GM21737 (cell line): Measurements from ENCODE around the gene MAT1A.
A peak's percentile ranks its signal among the peaks of the same experiment; 100 is the strongest.
"Not testable (repeated sequence)": the region's sequence is repeated elsewhere in the genome, so short reads cannot be mapped to it uniquely, and the experiment has no call there.

Source experiments
- ATAC-seq: cut with Tn5 transposase; IDR thresholded peaks from one replicate; pipeline ENCODE4 v1.9.1; 2021; ENCODE audit warnings: mild to moderate bottlenecking, moderate library complexity; ENCODE audit not compliant: unreplicated experiment

Gene MAT1A

DNA sequence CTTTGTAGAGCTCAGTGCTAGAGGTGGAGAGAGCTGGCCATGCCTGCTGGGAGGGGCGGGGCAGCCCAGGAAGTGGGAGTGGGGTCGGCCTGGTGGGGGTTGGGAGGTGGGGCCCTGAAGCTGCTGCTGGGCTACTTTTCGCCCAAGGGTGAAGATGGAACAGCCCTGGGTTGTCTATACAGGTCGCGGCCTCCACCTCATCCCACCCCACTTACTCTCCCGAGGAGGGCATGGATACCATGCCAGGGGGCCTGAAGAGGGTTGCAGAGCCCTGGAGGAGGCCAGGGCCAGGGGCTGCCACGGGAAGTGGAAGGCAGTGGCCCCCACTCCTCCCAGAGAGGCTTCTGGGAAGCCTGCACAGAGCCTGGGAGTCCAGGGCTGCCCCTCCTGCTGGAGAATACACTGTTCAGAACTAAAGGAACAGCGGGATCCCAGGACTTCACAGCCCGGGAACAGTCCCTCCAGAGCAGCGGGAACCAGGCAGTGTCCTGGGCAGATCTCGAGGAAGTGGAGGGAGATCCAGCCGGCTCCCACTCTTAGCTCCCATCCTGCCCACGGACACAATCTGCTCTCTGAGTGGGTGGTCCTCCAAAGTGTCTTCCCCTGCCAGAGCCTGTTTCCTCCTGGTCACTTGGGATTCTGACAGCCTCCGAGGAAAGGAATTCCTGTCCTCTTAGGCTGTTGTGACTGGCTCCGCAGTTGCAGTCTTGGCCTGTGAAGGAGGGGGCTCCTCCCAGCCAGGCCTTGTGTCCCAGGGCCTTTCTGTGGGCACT is 23.5 kb downstream of the MAT1A start:
- no peak for ATAC-seq

DNA sequence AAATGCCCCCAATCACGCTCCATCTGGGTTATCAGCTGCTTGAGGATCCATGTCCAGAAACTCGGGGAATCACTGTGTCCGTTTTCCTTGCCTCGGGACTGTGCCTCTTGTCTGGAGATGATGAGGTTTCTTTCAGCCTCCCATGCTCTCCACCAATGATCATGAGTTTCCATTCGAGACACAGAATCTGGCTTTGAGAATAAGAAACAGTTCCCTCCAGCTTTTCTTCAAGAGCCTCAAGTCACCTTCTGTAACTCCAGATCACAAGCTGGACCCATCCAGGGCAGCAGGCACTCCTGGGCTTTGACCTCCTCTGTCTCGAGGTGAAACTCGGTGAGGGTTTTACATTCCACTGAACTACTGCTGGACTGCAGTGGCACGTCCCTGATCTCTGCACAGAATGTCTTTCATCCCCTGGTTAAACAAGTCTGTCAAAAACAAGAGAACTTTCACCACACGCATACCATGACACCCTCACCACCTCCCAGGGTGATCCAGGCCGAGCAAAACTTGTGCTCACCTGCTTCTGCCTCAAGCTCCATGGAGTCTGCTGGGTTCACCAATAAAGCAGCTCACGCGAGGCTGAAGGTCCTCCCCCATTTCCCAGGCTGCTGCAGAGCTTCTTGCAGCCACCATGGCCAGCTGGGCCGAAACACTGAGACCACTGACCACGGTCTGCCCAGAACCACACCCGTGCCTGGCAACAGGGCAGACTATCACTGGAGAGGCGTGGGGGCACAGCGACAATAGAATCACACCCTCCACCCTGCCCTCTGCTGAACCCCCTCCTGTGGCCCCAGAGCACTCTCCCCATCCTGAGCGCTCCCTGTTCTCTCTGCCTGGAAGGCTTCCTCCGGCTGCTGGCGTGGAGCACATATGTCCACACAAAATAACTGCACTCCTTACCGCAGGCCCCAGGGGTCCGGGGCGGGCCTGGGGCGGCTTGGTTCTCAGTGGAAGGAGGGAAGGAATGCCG is 25.1 kb downstream of the MAT1A start:
- ATAC-seq, result no peak

DNA sequence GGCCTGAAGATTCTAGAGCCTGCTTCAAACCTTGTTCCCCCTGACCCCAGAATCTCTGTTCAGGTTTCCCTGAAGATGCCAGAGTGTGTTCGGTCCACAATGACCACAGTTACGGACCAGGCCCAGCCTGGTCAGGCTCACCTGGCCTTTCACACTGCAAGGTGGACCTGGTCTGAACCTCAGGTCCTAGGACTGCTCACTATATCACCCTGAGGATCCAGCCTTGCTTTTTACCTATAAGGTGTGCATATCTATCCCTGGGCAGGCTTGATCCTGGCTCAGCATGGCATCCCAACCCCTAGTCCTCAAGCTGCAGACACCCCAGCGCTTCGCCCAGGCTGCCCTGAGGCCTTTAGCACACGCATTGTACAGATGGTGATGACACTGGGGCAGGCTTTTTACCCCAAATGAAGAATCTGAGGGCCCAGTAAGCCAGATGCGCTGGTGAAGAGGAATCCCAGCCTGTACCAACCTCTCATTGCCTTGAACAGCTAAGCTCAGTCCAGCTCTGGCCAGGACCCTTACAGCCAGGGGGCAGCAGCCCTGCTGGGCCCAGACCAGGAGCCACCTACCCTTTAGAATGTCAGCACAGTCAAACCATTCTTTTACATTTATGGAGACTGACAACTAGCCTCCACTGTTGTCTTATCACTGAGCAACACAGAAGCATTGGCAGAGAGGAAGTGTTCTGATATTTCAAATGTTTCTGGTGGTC is 28.0 kb downstream of the MAT1A start:
- ATAC-seq, result no peak

DNA sequence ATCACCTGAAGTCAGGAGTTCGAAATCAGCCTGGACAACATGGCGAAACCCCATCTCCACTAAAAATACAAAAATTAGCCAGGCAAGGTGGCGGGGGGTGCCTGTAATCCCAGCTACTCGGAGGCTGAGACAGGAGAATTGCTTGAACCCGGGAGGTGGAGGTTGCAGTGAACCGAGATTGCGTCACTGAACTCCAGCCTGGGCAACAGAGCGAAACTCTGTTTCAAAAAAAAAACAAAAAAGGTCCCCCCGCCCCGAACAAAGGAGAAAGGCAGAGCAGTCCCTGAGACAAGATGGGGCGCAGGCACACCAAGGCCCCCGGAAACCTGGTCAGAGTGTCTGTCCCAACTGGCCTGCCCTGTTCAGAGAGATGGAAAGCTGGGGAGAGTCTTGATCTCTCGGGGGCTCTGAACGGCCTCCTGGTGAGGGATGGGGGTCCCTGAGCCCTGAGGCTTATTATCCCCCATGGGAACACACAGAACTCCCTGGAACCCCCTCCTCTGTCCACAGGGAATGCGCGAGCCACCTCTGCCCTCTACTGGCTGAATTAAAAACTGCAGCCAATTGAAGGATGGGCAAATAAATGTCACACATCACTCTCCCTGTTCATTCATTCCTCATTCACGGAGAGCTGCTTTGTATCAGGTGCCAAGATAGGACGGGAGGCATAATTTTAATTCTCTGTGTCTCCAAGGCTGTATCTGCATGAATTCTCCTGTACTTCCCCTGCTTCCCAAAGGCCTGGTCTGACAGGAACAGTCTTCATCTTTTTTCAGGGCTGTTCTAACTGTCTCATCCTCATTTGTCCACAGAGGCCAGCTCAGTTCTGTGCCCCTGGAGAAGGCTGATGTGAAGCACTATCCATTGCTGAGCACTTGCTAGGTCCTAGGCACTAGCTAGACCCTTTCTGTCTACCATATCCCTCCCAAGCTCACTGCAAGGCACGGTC is 28.9 kb downstream of the MAT1A start:
- ATAC-seq, result no peak

DNA sequence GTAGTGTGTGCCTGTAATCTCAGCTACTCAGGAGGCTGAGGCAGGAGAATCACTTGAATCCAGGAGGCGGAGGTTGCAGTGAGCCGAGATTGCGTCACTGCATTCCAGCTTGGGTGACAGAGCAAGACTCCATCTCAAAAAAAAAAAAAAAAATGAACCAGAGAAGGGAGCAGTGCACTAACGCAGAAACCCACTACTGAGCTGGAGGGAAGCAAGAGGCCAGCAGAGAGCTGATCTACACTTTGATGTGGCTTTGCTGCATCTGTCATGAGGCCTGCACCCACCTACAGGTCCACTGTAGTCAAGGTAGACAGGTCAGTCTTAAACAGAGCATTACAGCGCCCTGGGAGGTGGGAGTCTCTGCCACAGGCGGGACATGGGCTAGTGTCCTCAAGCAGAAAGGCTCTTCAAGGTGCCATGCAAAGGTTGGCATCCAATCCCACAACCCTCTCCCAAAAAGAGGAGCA is 30.0 kb downstream of the MAT1A start:
- no peak for ATAC-seq

DNA sequence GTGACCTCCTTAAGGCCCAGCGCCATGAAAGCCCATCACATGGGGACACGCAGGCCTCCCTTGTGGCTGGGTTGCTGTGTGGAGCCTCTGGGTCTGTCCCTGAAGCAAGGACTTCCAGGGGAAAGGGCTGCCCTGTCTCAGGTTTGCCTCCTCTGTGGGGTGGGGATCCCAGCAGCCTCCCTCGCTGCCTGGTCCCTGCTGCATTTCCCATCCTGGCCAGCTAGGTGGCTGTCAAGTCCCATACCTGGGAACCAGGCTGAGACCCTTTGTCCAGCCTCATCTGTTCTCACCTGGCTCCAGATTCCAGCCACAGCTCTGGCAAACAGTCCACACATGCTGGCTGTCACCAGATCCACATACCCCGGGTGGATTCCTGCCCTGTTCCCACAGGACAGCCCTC is 32.7 kb downstream of the MAT1A start:
- ATAC-seq, result not testable (repeated sequence)

DNA sequence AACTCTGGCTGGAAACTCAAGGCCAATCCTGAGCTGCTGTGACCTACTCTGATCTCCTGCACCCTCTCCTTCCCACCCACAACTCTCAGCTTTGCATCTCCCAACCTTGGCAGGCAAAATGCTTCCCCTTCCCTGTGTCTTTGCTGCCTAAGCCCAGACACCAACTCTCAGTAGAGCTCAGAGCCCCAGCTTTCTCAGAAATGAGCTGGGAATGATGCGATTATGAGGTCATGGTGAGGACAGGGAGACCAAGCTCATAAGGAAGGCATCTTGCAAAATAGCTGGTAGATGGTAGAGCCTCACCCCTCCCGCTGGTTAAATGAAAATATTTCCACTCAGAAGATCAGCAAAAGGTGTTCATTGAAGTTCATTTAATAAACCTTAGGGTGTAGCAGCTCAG is 34.7 kb downstream of the MAT1A start:
- ATAC-seq, result not testable (repeated sequence)

DNA sequence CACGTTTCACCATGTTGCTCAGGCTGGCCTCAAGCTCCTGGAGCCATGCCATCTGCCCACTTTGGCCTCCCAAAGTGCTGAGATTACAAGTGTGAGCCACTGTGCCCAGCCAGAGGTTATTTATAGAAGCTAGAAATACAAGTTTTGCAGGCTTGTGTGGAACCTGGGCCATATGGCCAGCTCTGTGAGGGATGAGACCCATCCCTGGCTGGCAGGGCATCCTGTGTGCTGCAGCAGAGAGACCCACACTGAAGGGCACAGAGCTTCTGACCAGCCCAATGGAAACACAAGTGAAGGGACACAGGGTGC is 35.5 kb downstream of the MAT1A start:
- ATAC-seq, result peak; percentile 27

DNA sequence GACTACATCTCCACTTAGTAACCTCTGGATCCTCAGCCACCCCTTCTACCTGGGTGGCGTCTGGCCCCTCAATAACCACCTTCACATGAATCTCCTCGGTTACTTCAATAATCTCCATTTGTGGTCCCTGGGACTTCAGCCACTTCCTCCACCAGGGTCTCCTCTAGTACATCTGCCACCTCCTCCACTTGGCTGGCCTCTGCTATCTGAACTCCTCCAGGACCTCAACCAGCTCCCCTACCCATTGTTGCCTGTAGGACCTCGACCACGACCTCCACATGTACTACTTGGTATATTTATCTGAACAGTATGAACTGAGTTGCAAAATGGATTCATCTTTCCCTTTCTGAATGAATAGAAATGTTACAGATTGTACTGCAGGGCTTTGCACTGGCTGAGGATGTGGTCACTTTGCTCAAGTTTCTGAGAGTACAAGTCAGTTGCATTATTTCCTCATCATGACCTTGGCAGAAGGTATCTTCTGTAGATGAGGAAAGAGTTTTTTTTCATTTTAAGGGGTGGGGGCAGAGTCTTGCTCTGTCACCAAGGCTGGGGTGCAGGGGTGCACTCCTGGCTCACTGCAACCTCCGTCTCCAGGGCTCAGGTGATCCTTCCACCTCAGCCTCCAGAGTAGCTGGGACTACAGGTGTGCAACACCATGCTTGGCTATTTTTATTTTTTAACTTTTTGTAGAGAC is 36.0 kb downstream of the MAT1A start:
- ATAC-seq, result peak; percentile 85

DNA sequence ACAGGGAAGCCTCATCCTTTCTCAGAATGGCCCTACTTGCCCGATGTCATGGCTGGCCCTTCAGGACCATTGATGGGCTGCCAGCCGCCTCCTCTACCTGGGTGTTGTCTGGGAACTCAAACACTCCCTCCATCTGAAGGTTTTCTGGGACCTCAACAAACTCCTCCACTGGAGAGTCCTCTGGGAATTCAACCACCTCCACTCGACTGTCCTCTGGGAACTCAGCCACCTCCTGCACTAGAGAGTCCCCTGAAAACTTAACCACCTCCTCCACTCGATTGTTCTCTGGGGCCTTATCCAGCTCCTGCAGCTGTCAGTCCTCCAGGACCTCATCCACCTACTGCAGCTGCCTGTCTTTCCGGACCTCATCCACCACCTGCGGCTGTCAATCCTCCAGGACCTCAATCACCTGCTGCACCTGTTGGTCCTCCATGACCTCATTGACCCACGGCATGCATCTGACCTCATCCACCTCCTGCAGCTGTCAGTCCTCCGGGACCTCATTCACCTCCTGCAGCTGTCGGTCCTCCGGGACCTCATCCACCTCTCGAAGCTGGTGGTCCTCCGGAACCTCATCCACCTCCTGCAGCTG is 37.1 kb downstream of the MAT1A start:
- no peak for ATAC-seq

DNA sequence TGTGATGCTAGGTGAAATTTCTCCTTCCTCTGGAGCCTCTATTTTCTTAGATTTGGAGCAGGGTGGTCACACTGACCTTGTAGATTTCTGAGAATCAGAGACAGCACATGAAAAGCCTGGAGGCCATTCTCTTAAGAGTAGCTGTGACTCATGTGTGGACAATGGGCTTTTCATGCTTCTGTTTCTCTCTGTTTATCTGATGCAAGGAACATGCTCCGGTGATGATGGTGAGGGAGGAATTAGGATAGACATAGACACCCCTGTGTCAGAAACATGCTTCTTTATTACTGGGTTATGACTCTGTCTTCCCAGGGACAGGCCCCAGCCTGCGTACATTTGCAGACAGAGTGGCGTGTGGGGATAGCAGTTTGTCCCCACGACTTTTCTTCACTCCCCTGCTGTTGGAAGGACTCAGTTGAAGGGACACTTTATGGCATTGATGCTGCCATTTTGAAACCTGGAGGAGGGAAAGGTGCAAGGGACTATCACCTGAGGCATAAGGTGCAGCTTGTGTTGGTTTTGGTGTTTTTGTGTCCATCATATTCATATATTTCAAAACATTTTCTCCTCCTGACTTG is 37.7 kb downstream of the MAT1A start:
- ATAC-seq, result not testable (repeated sequence)

DNA sequence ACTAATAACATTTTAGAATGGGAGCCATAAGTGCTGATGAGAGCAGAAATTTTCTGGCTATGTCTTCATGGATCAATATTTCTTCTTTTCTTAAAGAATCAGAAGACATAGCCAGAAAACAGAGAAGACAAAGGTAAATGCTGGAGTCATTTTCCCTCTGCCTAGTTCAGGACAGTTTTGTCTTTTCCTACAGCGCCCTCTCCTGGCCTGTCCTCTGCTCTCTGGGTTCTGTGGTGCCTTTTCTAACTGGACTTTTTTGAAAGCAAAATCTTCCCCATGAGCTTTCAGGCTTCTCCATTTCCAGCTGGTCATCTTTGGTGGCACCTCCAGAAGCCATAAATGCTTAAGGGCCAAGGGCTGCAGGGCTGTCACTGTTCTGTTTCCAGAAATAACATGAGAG is 39.1 kb downstream of the MAT1A start:
- not testable (repeated sequence) for ATAC-seq

DNA sequence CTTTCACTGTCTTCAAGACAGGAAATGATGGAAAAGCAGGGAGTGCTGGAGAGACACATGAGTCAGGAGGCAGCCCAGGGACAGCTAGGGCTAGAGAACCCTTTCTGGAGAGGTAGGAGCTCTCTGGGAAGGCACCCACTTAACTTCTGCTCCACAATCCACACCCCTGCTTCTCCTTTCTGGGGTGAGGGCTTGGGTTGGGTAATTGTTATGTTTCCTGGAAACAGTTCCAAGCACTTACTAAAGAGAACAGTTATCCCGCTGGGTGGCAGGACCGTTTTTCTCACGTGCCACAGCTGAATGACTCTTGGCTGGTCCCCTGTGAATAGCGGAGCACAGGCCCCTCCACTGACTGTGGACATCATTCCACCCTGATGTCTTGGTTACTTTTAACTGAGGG is 39.6 kb downstream of the MAT1A start:
- ATAC-seq, result not testable (repeated sequence)

DNA sequence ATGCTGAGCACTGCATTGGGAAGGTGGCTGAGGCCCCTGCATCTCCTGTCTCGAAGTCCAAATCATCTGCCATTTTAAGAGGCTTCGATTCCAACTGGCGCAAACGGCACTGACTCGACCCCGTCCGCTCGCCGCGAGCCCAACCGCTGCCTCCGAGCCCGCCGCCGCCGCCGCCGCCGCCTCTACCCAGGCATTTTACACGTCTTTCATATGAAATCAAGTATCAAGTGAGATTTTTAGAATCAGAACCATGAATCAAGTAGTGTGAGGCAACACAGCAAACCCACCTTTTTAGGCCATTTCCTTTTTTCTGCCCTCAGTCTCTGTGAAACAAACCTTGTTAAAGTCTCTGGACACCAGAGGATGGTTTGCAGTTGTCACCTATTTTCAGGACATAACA is 41.8 kb downstream of the MAT1A start:
- ATAC-seq, result not testable (repeated sequence)

DNA sequence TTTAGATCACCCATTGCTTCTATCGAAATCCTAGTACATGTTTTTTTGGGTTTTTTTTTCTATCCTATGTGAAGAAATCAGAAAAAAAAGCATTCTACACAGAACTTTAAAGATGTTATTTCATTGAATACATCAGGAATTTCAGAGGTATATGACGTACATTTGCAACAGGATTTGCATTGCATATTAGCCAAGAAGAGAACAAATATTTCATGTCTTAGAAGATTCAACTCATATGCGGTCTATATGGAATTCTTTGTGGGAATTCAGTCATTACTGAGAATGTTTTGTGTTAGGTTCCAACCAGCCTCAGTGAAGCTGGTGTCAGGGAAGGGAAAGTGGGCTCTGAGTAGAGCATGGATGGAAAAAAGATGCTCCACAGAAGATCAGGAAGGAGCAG is 45.1 kb downstream of the MAT1A start:
- not testable (repeated sequence) for ATAC-seq

DNA sequence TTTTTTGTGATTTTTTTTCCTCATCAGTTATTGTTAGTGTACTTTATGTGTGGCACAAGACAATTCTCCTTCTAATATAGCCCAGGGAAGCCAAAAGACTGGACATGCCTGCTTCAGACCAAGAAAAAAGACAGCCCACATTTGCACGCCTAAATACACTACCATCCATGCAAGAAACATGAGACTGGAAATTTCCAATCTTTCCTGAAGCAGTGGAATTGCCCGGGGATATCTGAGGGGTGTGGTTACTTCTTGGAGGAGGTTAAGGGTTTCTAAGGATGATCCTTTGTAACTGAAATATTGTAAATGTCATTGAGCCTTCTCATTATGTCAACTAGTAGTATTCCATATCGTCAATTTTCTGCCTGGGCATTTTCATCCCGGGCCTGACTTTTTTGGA is 47.1 kb downstream of the MAT1A start:
- ATAC-seq, result not testable (repeated sequence)

DNA sequence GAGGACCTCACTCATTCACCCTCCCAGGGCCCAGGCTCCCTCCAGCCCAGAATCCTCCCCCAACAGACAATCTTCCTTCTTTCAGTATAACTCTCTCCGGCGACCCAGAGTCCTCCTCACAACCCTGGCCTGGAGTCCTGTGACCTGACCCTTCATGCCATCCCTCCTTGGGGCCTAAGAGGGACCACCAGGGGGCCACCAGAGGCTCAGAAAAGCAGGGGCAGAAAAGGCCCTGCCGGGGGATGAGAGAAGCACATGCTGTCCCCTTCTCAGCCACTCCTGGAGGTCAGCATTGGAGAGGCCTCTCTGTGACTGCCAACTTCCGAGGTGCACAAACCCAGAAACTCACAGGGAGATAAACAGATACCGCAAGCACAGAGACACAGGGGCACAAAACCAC is 53.0 kb downstream of the MAT1A start:
- ATAC-seq, result not testable (repeated sequence)

DNA sequence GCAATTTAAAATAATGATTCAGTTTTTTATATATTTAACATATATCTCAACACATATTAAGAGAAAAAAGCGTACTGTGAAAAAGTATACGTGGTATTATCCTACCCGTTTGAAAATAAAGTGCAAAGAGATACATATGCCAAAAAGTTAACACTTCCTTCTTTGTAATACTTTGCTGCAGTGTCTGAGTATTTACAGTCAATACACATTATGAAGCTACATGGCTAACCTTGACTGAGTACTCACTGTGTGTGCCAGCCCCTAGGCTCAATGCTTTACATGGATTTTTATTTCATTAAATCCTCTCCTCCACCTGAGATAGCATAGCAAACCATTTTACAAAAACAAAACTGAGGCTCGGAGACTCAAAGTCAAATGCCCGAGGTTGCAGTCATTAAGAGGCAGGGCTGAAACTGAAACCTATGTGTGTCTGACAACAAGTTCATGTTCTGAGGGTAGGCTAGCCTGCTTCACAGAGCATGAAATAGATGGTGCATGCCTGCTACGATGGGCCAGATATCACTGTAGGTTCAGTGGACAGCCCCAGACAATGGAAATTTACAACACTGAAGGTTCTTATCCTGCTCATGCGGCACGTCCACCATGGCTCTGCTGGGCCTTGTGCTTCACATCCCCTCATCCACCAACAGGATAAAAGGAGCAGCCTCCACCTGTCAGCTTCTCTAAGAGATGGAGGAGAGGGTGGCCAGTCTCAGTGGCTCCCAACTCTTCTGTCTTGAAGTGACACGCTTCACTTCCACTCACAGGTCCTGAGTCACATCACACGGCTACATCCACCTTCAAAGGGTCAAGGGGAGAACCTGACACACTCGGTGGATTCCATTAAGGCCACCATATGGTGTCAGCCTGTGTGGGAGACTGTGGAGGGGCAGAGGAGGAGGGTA is 54.9 kb downstream of the MAT1A start:
- ATAC-seq, result peak; percentile 100
